Vein endothelial cell (primary cell): Measurements from ENCODE around the gene PNPLA7. TPM values are rescaled to one million over a fixed set of nuclear protein-coding genes. Genes with fewer than 3 reads are reported as not detected.

ENCODE experiments used
- total RNA-seq: library from RNA; depleted of rRNA; stranded (reverse); fragments of >200 nt; gene quantifications from 2 replicates; pipeline ENCODE4 v1.2.3, GENCODE V29; 2012

The PNPLA7 gene
- 0.65 and 1.1 TPM in 2 replicates for total RNA-seq

DNA sequence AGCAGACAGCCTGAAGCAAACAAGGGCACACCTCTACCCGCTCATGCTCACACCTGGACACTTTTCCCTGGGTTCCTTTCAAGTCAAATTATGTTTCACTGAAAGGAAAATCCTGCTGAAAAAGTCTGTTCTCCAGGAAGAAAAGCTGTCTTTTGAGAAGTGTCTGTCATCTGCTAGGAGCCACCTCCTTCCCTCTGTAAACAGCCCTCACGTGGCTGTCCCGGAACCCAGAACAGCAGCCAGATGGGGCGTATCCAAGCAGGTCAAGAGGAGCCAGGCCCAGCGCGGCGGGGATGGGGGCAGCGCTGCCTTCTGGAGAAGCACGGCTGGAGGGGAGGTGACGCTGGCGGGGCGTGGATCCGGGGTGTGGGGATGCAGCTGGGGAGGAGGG is at the start of gene PNPLA7:
TSS of gene PNPLA7 (minus strand) at position 172 of the 391 bp plus-strand sequence. CDS start 205 bp downstream, outside the sequence.

GRCh38 chr9:137590469-137591383 is 40.5 kb upstream of the PNPLA7 start, which contains the start of gene ZMYND19:
Gene ZMYND19, minus strand, starts transcription at chr9:137590512. Its CDS starts 249 bp downstream, at chr9:137590263.

GRCh38 chr9:137578518-137579258 is 28.5 kb upstream of the PNPLA7 start, which contains the start of gene DPH7:
Gene DPH7, minus strand, starts transcription at chr9:137578925. Its CDS starts 148 bp downstream, at chr9:137578777.

GRCh38 chr9:137551264-137552021 is 1.2 kb upstream of the PNPLA7 start, which contains the start of gene MRPL41:
Gene MRPL41, plus strand, starts transcription at chr9:137551879. Its CDS starts 203 bp downstream, at chr9:137552082.

DNA sequence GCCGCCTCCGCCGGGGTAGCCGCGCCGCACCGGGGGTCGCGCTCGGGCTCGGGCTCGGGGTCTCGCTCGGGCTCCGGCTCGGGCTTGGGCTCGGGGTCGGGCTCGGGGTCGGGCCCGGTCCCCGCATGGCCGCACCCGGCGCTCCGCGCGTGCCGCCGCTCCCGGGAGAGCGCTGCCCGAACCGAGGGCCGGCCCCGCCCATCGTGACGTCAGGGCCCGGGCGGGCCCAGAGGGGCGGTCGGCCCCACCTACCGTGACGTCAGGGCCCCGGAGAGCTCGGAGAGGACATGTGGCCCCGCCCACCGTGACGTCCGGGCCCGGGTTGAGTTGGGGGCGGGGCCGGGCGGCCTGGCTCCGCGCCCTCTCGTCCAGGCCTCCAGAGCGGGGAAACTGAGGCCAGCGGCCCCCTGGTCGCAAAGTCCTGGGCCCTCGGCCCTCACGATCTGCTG is 91.0 kb downstream of the PNPLA7 start, which contains the start of gene NSMF:
TSS of gene NSMF (minus strand) at position 183 of the 449 bp plus-strand sequence. CDS start 232 bp downstream, outside the sequence.

GRCh38 chr9:137441289-137441934 is 108.8 kb downstream of the PNPLA7 start, which contains the start of gene ENTPD8:
Gene ENTPD8, minus strand, starts transcription at chr9:137441357. Its CDS starts 3,072 bp downstream, at chr9:137438285.

DNA sequence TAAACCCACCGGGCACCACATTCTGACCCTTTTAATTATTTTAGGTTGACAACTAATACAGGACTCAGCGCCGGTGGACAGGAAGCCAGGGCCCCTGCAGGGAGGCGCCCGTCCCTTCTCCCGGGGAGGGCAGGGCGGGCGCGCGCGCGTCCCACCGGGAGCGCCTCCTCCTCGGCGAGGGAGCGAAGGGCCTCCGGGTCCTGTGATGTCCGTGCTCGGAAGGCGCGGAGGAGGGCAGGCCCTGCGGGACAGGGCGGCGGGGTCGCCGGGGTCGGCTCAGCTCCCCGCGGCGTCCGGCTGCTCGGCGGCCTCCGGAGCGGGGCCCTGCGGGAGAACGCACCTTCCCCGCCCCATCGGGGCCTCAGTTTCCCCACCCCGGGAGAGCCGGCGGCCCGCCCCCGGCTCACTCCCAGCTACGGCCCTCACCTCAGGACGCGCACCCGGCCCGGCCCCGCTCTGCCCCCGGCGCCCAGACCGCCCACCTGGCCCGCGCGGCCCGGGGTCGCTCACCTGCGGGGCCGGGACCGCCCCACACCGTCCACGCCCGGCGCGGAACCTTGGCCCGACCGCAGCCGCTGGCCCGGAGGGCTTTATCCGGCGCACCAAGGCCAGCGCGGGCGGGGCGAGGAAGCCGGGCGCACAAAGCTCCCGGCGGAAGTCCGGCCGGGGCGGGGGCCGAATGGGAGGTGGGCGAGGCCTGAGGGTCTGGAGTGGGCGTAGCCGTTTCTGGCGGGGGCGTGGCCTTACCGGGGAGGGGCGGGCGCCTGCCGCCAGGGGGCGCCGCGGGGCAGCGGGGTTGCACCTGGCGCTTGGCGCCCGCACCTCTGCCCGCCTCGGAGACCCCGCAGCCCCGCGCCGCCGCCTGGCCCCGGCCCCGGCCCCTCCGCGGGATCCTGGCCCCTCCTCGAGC is 127.3 kb downstream of the PNPLA7 start, which contains the start of the genes EXD3 and NOXA1:
TSS of gene EXD3 (minus strand) at position 559 of the 910 bp plus-strand sequence. CDS start 27,805 bp downstream, outside the sequence.
TSS of gene NOXA1 (plus strand) at position 790 of the 910 bp plus-strand sequence. CDS start 137 bp downstream, outside the sequence.

Other genes starting within 250 kb of the PNPLA7 start
- gene NRARP, start 248.1 kb downstream of the PNPLA7 start, total RNA-seq = 46.7 and 64.3 TPM in 2 replicates
- gene EXD3, start 127.2 kb downstream of the PNPLA7 start, total RNA-seq = 18.1 and 29.1 TPM in 2 replicates
- 1.9 and 2.0 TPM in 2 replicates for gene NOXA1, start 127.0 kb downstream of the PNPLA7 start, total RNA-seq
- 0.33 TPM in 1 of 2 replicates, not detected in the other for gene ENTPD8, start 109.0 kb downstream of the PNPLA7 start, total RNA-seq
- 52.9 and 58.1 TPM in 2 replicates for gene NSMF, start 91.1 kb downstream of the PNPLA7 start, total RNA-seq
- gene MRPL41, start 1.5 kb upstream of the PNPLA7 start, total RNA-seq = 33.2 and 43.1 TPM in 2 replicates
- gene DPH7, start 28.5 kb upstream of the PNPLA7 start, total RNA-seq = 21.9 and 29.7 TPM in 2 replicates
- gene ZMYND19, start 40.1 kb upstream of the PNPLA7 start, total RNA-seq = 14.7 and 18.4 TPM in 2 replicates
- gene ARRDC1, start 55.3 kb upstream of the PNPLA7 start, total RNA-seq = 31.8 and 32.0 TPM in 2 replicates
- gene EHMT1, start 68.6 kb upstream of the PNPLA7 start, total RNA-seq = 54.4 and 56.8 TPM in 2 replicates